Suprapubic skin (tissue), 4 donors: Measurements from ENCODE around the gene WWOX. TPM values are rescaled to one million over a fixed set of nuclear protein-coding genes. Genes with fewer than 3 reads are reported as not detected.

ENCODE experiments used
- DNase-seq, 2 donors: peaks; one replicate each; pipeline ENCODE4 v3.0.0-alpha.2; 2019; ENCODE audit warnings: low spot score in 2 of 2
- H3K27ac ChIP-seq: fragments of 200-600 bp; sonication (generic); one replicate; pipeline ENCODE4 v1.5.1; 2019
- H3K27me3 ChIP-seq: fragments of 200-600 bp; sonication (generic); one replicate; pipeline ENCODE4 v1.5.1; 2019
- H3K36me3 ChIP-seq: fragments of 200-600 bp; sonication (generic); one replicate; pipeline ENCODE4 v1.5.1; 2019
- H3K4me1 ChIP-seq: fragments of 200-600 bp; sonication (generic); one replicate; pipeline ENCODE4 v1.5.1; 2019
- H3K4me3 ChIP-seq: fragments of 200-600 bp; sonication (generic); one replicate; pipeline ENCODE4 v1.5.1; 2019; ENCODE audit warnings: mild to moderate bottlenecking
- H3K9me3 ChIP-seq: fragments of 200-600 bp; sonication (generic); one replicate; pipeline ENCODE4 v1.5.1; 2019
- CTCF ChIP-seq, 2 donors: fragments of 200-600 bp in 1 of 2; fragments of 450-650 bp in 1 of 2; sonication (generic) in 1 of 2; IDR thresholded peaks; one replicate each; pipeline ENCODE4 v1.5.1; 2016 to 2019; ENCODE audit warnings: antibody characterized with exemption in 2 of 2, mild to moderate bottlenecking in 1 of 2, moderate library complexity in 1 of 2
- EP300 ChIP-seq: sonication (generic); formaldehyde crosslinking; IDR thresholded peaks from one replicate; pipeline ENCODE4 v1.6.1; 2017; ENCODE audit warnings: antibody characterized with exemption
- POLR2A ChIP-seq, 2 donors: fragments of 450-650 bp; IDR thresholded peaks; one replicate each; pipeline ENCODE4 v1.6.1; 2017; ENCODE audit warnings: antibody characterized with exemption in 2 of 2, mild to moderate bottlenecking in 2 of 2, moderate library complexity in 2 of 2
- POLR2AphosphoS5 ChIP-seq, 3 donors: sonication (generic); formaldehyde crosslinking; IDR thresholded peaks; one replicate each; pipeline ENCODE4 v1.6.1; 2017; ENCODE audit warnings: antibody characterized with exemption in 3 of 3
- WGBS: methylation state at CpG from one replicate; pipeline ENCODE4 v1.1.5; 2018; 5-methylcytosine and 5-hydroxymethylcytosine counted together
- total RNA-seq, 4 donors: library from RNA; depleted of rRNA; stranded (reverse); fragments of >200 nt; gene quantifications; one replicate each; pipeline ENCODE4 v1.1.0, GENCODE V29; 2016

WWOX gene
- total RNA-seq, 4 donors from 2014 or later = 29.6 to 104 (median 47.3) TPM

- H3K27me3 ChIP-seq = no peaks in the 10 kb centered on the region
- H3K36me3 ChIP-seq = no peaks in the 10 kb centered on the region
- H3K4me1 ChIP-seq = peaks cover 8% of the 10 kb centered on the region
- no peak overlapping the region for H3K4me3 ChIP-seq
- no peaks in the 10 kb centered on the region for H3K9me3 ChIP-seq
- TF ChIP-seq POLR2A (IDR thresholded peaks at IDR 0.05) (no peak), EP300 (no peak), CTCF (IDR thresholded peaks at IDR 0.05) (no peak), POLR2AphosphoS5 (IDR thresholded peaks at IDR 0.05) (no peak)
- WGBS = 77% methylated on average over 13 of the region's 13 CpGs
- DNase-seq = no peak
- H3K27ac ChIP-seq = no peak overlapping the region
These were observed 510.2 kb downstream of the WWOX start for GRCh38 chr16:78609402-78610274.

GRCh38 chr16:78611318-78611717 lies 511.9 kb downstream of the WWOX start:
- no peak overlapping the region for H3K4me3 ChIP-seq
- 100% methylated on average over 2 of the region's 2 CpGs for WGBS
- DNase-seq = no peak
- H3K27ac ChIP-seq = no peak overlapping the region
- H3K9me3 ChIP-seq = no peaks in the 10 kb centered on the region
- H3K27me3 ChIP-seq = no peaks in the 10 kb centered on the region
- no peak for TF ChIP-seq POLR2AphosphoS5 (IDR thresholded peaks at IDR 0.05)
- no peak for TF ChIP-seq EP300
- no peak for TF ChIP-seq POLR2A (IDR thresholded peaks at IDR 0.05)
- TF ChIP-seq CTCF (IDR thresholded peaks at IDR 0.05) = no peak
- H3K4me1 ChIP-seq = peaks cover 5% of the 10 kb centered on the region
- H3K36me3 ChIP-seq = no peaks in the 10 kb centered on the region

- 86% methylated on average over 3 of the region's 3 CpGs for WGBS
- Histone ChIP-seq H3K27me3 (no peaks in the 10 kb centered on the region), H3K4me3 (no peak overlapping the region), H3K36me3 (no peaks in the 10 kb centered on the region), H3K27ac (no peak overlapping the region), H3K9me3 (no peaks in the 10 kb centered on the region), H3K4me1 (no peaks in the 10 kb centered on the region)
- no peak for DNase-seq
- no peak for TF ChIP-seq POLR2AphosphoS5 (IDR thresholded peaks at IDR 0.05)
- TF ChIP-seq CTCF (IDR thresholded peaks at IDR 0.05) = no peak
- TF ChIP-seq EP300 = no peak
- TF ChIP-seq POLR2A (IDR thresholded peaks at IDR 0.05) = no peak
These were observed 520.4 kb downstream of the WWOX start for GRCh38 chr16:78619811-78620210.

- no peaks in the 10 kb centered on the region for H3K9me3 ChIP-seq
- TF ChIP-seq POLR2A (IDR thresholded peaks at IDR 0.05) (no peak), EP300 (no peak), CTCF (IDR thresholded peaks at IDR 0.05) (no peak), POLR2AphosphoS5 (IDR thresholded peaks at IDR 0.05) (no peak)
- no peak for DNase-seq
- no peak overlapping the region for H3K4me3 ChIP-seq
- H3K36me3 ChIP-seq = no peaks in the 10 kb centered on the region
- WGBS = 88% methylated on average over 2 of the region's 2 CpGs
- H3K27ac ChIP-seq = no peak overlapping the region
- no peaks in the 10 kb centered on the region for H3K27me3 ChIP-seq
- no peaks in the 10 kb centered on the region for H3K4me1 ChIP-seq
These were observed 520.8 kb downstream of the WWOX start for GRCh38 chr16:78620291-78620690.

GRCh38 chr16:78623796-78624195 lies 524.3 kb downstream of the WWOX start:
- Histone ChIP-seq H3K9me3 (no peaks in the 10 kb centered on the region), H3K27me3 (no peaks in the 10 kb centered on the region), H3K27ac (no peak overlapping the region), H3K4me3 (no peak overlapping the region), H3K4me1 (no peaks in the 10 kb centered on the region), H3K36me3 (no peaks in the 10 kb centered on the region)
- no peak for DNase-seq
- TF ChIP-seq CTCF (IDR thresholded peaks at IDR 0.05) (no peak), POLR2A (IDR thresholded peaks at IDR 0.05) (no peak), EP300 (no peak), POLR2AphosphoS5 (IDR thresholded peaks at IDR 0.05) (no peak)
- 88% methylated on average over 2 of the region's 2 CpGs for WGBS
